ENCODE results near the gene ARPC5. TPM values are rescaled to one million over a fixed set of nuclear protein-coding genes. Genes with fewer than 3 reads are reported as not detected.
A peak's percentile ranks its signal among the peaks of the same experiment; 100 is the strongest.

ARPC5 gene
- total RNA-seq, 4 donors from 2014 or later = 22.7 to 123 (median 74.1) TPM

DNA sequence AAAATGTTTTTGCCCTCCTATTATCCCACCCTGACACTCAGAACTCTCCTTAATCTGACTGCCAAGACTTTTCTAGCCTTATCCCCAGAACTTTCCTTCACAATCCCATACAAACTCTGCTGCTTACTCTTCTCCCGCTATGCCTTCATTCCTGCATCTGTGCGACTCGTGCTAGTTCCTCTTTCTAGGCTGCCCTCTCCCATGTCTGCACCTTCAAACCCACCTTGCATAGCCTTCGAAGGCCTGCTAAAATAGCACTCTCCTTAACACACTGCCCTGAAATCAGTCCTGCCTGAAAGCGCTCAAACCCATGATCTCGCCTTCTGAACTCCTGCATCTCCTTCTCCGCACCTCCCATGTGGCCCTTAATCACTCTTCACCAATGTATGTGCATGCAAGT lies 42.9 kb downstream of the ARPC5 start:
- H3K27ac ChIP-seq = no peak overlapping the region
- WGBS, 2 donors (ENCODE audit: low coverage in 1 of 2) = 84 to 95% methylated on average over 5 to 7 of the region's 7 CpGs
- in situ Hi-C loops (cut with MboI; ENCODE audit: low pct_ligation_motif_present in 1 of 4, low pct_unique_long_range_greater_than_20kb in 1 of 4, low sequenced_read_pairs in 3 of 4) = no loop called here

DNA sequence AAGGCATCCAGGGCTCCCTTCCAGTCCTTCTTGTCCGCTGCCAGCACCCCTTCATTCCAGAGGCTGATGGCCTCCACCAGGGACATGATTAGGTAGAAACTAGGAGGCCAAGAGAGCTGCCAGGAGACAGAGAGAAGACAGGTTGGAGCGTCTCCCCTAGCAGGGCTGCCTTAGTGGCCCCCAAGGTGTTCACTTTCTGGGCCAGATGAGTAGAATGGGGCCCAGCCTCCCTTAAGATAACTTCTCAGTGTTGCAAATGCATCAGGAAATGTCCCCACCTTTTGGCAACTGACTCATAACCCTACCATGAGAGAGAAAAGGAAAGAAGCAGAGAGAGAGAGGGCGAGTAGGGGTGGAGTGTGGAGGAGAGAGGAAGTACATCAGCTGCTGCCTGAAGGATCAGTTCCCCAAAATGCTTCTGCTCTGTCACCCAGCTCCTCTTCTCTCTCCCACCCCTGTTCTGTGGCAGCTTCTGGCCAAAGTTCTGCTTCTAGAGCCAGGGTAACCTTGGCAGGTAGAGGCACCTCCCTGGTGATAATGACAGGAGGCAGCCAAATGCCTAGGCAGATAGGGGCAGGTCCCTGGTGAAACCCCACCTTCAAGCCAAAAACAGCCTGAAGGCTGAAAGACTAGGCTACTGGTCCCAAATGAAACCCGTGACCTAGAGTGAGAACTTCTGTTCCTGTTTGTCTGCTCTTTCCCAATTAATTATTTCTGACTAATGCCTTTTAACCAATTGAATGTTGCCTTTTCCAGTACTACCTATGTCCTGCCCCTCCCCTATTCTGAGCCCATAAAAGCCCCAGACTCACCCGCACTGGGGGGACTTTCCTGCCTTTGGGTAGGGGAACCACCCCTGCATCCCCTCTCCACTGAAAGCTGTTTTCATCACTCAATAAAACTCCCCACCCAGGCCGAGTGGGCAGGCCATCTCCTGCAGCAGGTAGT lies 45.1 kb downstream of the ARPC5 start, which contains the start of gene NCF2:
Gene NCF2 (minus strand): TSS at position 216 of the 948 bp plus-strand sequence. CDS start 130 bp downstream, at position 86.
- Histone ChIP-seq H3K4me1 (peaks cover 0 to 27% (median 9%) of the 10 kb centered on the region in 4 donors), H3K36me3 (no peaks in the 10 kb centered on the region), H3K27ac (peak within 1 kb of the TSS; percentile 41 to 67 (median 55)), H3K4me3 (peak within 1 kb of the TSS in 1 of 4 donors; percentile 25), H3K27me3 (no peaks in the 10 kb centered on the region), H3K9me3 (no peaks in the 10 kb centered on the region)
- peak; percentile 42 for DNase-seq
- intact Hi-C loops (cut with DNase I; ENCODE audit: low total_unique reads) = no loop called here
- in situ Hi-C loops (cut with MboI; ENCODE audit: low pct_ligation_motif_present in 1 of 4, low pct_unique_long_range_greater_than_20kb in 1 of 4, low sequenced_read_pairs in 3 of 4) = no loop called here
- WGBS, 2 donors (ENCODE audit: low coverage in 1 of 2) = 59 to 72% methylated on average over 3 to 6 of the region's 6 CpGs
- TF ChIP-seq EP300 (IDR thresholded peaks at IDR 0.05; ENCODE audit: low read depth) (no peak), POLR2AphosphoS5 (IDR thresholded peaks at IDR 0.05) (peak in 1 of 3 donors; percentile 44), POLR2A (IDR thresholded peaks at IDR 0.05) (no peak)
- TF ChIP-seq, protein P1, sequence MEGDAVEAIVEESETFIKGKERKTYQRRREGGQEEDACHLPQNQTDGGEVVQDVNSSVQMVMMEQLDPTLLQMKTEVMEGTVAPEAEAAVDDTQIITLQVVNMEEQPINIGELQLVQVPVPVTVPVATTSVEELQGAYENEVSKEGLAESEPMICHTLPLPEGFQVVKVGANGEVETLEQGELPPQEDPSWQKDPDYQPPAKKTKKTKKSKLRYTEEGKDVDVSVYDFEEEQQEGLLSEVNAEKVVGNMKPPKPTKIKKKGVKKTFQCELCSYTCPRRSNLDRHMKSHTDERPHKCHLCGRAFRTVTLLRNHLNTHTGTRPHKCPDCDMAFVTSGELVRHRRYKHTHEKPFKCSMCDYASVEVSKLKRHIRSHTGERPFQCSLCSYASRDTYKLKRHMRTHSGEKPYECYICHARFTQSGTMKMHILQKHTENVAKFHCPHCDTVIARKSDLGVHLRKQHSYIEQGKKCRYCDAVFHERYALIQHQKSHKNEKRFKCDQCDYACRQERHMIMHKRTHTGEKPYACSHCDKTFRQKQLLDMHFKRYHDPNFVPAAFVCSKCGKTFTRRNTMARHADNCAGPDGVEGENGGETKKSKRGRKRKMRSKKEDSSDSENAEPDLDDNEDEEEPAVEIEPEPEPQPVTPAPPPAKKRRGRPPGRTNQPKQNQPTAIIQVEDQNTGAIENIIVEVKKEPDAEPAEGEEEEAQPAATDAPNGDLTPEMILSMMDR (IDR thresholded peaks at IDR 0.05) = no peak

More for the DNA sequence above, 42.9 kb downstream of the ARPC5 start:
- intact Hi-C loops (cut with DNase I; ENCODE audit: low total_unique reads) = no loop called here
- TF ChIP-seq POLR2A (IDR thresholded peaks at IDR 0.05) (no peak), POLR2AphosphoS5 (IDR thresholded peaks at IDR 0.05) (no peak), EP300 (IDR thresholded peaks at IDR 0.05; ENCODE audit: low read depth) (no peak)
- TF ChIP-seq, protein P1 (IDR thresholded peaks at IDR 0.05) = no peak
- Histone ChIP-seq H3K27me3 (no peaks in the 10 kb centered on the region), H3K9me3 (no peaks in the 10 kb centered on the region), H3K4me1 (peaks cover 0 to 27% (median 9%) of the 10 kb centered on the region in 4 donors), H3K36me3 (no peaks in the 10 kb centered on the region), H3K4me3 (no peak overlapping the region)
- no peak for DNase-seq

DNA sequence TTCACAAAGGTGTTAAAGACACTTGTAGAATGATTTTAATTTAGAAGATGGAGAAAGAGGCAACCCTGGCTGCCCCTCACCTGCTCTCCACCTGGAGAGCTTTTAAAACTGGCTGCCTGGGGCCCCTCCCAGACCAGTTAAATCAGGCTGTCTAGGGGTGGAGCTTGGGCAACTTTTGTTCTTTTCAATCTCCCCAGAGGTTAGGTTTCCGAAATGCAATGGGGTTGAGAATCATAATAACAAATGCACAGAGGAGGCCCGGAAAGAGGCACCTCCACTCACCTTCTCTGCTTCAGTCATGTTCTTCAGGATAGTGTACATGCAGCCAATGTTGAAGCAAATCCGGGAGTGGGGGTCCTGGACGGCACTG lies 45.7 kb downstream of the ARPC5 start:
- TF ChIP-seq EP300 (IDR thresholded peaks at IDR 0.05; ENCODE audit: low read depth) = no peak
- TF ChIP-seq, protein P1 (IDR thresholded peaks at IDR 0.05) = no peak
- no peak for TF ChIP-seq POLR2AphosphoS5 (IDR thresholded peaks at IDR 0.05)
- no peak for TF ChIP-seq POLR2A (IDR thresholded peaks at IDR 0.05)
- peak overlapping the region; percentile 41 to 67 (median 55) for H3K27ac ChIP-seq
- peaks cover 0 to 27% (median 9%) of the 10 kb centered on the region in 4 donors for H3K4me1 ChIP-seq
- 71% methylated on average over 4 of the region's 4 CpGs; no CpG with 5 or more reads in 1 of the 2 donors for WGBS, 2 donors (ENCODE audit: low coverage in 1 of 2)
- no peaks in the 10 kb centered on the region for H3K27me3 ChIP-seq
- no peaks in the 10 kb centered on the region for H3K9me3 ChIP-seq
- no peaks in the 10 kb centered on the region for H3K36me3 ChIP-seq
- H3K4me3 ChIP-seq = peak overlapping the region in 1 of 4 donors; percentile 25
- intact Hi-C loops (cut with DNase I; ENCODE audit: low total_unique reads) (no loop called here), in situ Hi-C loops (cut with MboI; ENCODE audit: low pct_ligation_motif_present in 1 of 4, low pct_unique_long_range_greater_than_20kb in 1 of 4, low sequenced_read_pairs in 3 of 4) (no loop called here)
- no peak for DNase-seq

DNA sequence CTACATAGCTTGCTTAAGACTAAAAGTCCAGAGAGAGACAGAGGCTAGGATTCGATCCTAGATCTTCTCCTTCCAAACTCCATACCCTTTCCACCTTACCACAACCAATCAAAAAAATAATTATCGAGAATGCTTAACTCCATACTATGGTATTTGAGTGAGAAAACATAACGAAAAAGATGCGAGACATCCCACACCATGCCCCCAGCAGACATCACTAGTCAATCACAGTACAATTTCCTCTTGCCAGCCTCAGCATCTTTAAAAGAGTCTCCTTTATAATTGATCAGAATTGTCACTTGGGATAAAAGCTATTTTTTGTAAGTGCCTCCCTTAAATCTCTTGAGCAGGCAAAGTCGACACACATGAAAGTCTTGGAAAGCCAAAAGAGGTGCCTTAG lies 46.2 kb downstream of the ARPC5 start:
- Histone ChIP-seq H3K9me3 (no peaks in the 10 kb centered on the region), H3K27me3 (no peaks in the 10 kb centered on the region), H3K4me1 (peaks cover 0 to 27% (median 9%) of the 10 kb centered on the region in 4 donors), H3K4me3 (peak overlapping the region in 1 of 4 donors; percentile 12), H3K27ac (peak overlapping the region; percentile 41 to 67 (median 53)), H3K36me3 (no peaks in the 10 kb centered on the region)
- in situ Hi-C loops (cut with MboI; ENCODE audit: low pct_ligation_motif_present in 1 of 4, low pct_unique_long_range_greater_than_20kb in 1 of 4, low sequenced_read_pairs in 3 of 4) = no loop called here
- intact Hi-C loops (cut with DNase I; ENCODE audit: low total_unique reads) = no loop called here
- WGBS, 2 donors (ENCODE audit: low coverage in 1 of 2) = 71 to 82% methylated on average over 5 of the region's 5 CpGs
- no peak for DNase-seq
- TF ChIP-seq, protein P1 (IDR thresholded peaks at IDR 0.05) = no peak
- TF ChIP-seq POLR2A (IDR thresholded peaks at IDR 0.05) (no peak), EP300 (IDR thresholded peaks at IDR 0.05; ENCODE audit: low read depth) (no peak), POLR2AphosphoS5 (IDR thresholded peaks at IDR 0.05) (no peak)

Data from transverse colon (tissue), 4 donors.